Measurements from ENCODE around the gene UACA. TPM values are rescaled to one million over a fixed set of nuclear protein-coding genes. Genes with fewer than 3 reads are reported as not detected.
A peak's percentile ranks its signal among the peaks of the same experiment; 100 is the strongest.

The UACA gene
- total and polyA plus RNA-seq, 2 donors (not counting 3 experiments of a cell fraction or from before 2014, with no cell fraction given): 167 to 292 TPM

- no peak overlapping the region for H3K4me3 ChIP-seq (replicated peaks in 1 of 3; ENCODE audit: insufficient read depth in 1 of 3, low read depth in 1 of 3, low read length in 3 of 3)
- intact Hi-C loops (cut with micrococcal nuclease): loop anchor here (10.0 kb wide), 1 partner anchor 697 kb away; the partner anchor contains the start of gene TLE3
- peak overlapping the region; percentile 13 for H3K4me2 ChIP-seq (ENCODE audit: insufficient read depth, low read length)
- no peak overlapping the region for H3K9ac ChIP-seq (replicated peaks; ENCODE audit: extremely low read depth, insufficient read depth, low read length)
- no peaks in the 10 kb centered on the region for H3K79me2 ChIP-seq (ENCODE audit: control insufficient read depth, insufficient read depth, low read length)
- ChIA-PET POLR2A (no interaction called here), CTCF (interaction anchor here (0.8 to 1.1 kb wide), 3 partner anchors 20 to 83 kb away, joined by 3 to 11 read pairs (median 3); no protein-coding TSS in a partner anchor)
- H4K20me1 ChIP-seq (replicated peaks; ENCODE audit: control insufficient read depth, extremely low read depth, insufficient read depth, low read length): no peaks in the 10 kb centered on the region
- peaks cover 38% of the 10 kb centered on the region for H3K4me1 ChIP-seq (ENCODE audit: control insufficient read depth, extremely low read depth, insufficient read depth, low read length)
- H3K36me3 ChIP-seq (ENCODE audit: control insufficient read depth in 2 of 2, extremely low read depth in 1 of 2, insufficient read depth in 2 of 2, low read length in 2 of 2): no peaks in the 10 kb centered on the region
- H3K27ac ChIP-seq (ENCODE audit: insufficient read depth, low read depth, low read length): peak overlapping the region; percentile 50
- H3K9me3 ChIP-seq (replicated peaks; ENCODE audit: control insufficient read depth, insufficient read depth, low read length): no peaks in the 10 kb centered on the region
- FAIRE-seq (peak; percentile 81), DNase-seq (ENCODE audit: low read depth, low spot score) (peak; percentile 49)
- dilution Hi-C loops (cut with MboI; ENCODE audit: extremely low pct_ligation_motif_present, low sequenced_read_pairs): no loop called here
- no peaks in the 10 kb centered on the region for H3K9me1 ChIP-seq (replicated peaks; ENCODE audit: control insufficient read depth, extremely low read depth, insufficient read depth, low read length)
- H2AFZ ChIP-seq (ENCODE audit: low read depth, low read length): peak overlapping the region; percentile 70
- BruUV-seq (replicated peaks): no TSS peak
- no peak for TF ChIP-seq MYC (IDR thresholded peaks at IDR 0.05; ENCODE audit: low read depth, low read length)
- peak; percentile 82 for TF ChIP-seq FOS (IDR thresholded peaks at IDR 0.05; ENCODE audit: borderline replicate concordance, insufficient read depth, low read length)
- peak; percentile 33 for TF ChIP-seq POLR2AphosphoS5 (IDR thresholded peaks at IDR 0.05; ENCODE audit: insufficient read depth, low read depth, low read length)
- TF ChIP-seq GATA2 (IDR thresholded peaks at IDR 0.05; ENCODE audit: insufficient read depth, insufficient read length, low read depth, low read length): peak; percentile 94
- TF ChIP-seq JUN (IDR thresholded peaks at IDR 0.05; ENCODE audit: borderline replicate concordance, insufficient read depth, insufficient read length, low read depth): peak; percentile 48
- TF ChIP-seq POLR2A (IDR thresholded peaks at IDR 0.05; ENCODE audit: low read depth, low read length): no peak
- no peaks in the 10 kb centered on the region for H3K27me3 ChIP-seq (ENCODE audit: control insufficient read depth in 2 of 2, insufficient read depth in 2 of 2, low read length in 2 of 2)
These were observed 28.8 kb upstream of the UACA start for GRCh38 chr15:70792171-70792573.

GRCh38 chr15:70791259-70791658 lies 27.9 kb upstream of the UACA start:
- H3K9me1 ChIP-seq (replicated peaks; ENCODE audit: control insufficient read depth, extremely low read depth, insufficient read depth, low read length): no peaks in the 10 kb centered on the region
- no peak overlapping the region for H3K4me2 ChIP-seq (ENCODE audit: insufficient read depth, low read length)
- H3K9me3 ChIP-seq (replicated peaks; ENCODE audit: control insufficient read depth, insufficient read depth, low read length): no peaks in the 10 kb centered on the region
- dilution Hi-C loops (cut with MboI; ENCODE audit: extremely low pct_ligation_motif_present, low sequenced_read_pairs) (no loop called here), intact Hi-C loops (cut with micrococcal nuclease) (loop anchor here (10.0 kb wide), 1 partner anchor 696 kb away; the partner anchor contains the start of gene TLE3)
- H3K79me2 ChIP-seq (ENCODE audit: control insufficient read depth, insufficient read depth, low read length): no peaks in the 10 kb centered on the region
- no peaks in the 10 kb centered on the region for H4K20me1 ChIP-seq (replicated peaks; ENCODE audit: control insufficient read depth, extremely low read depth, insufficient read depth, low read length)
- POLR2A ChIA-PET: no interaction called here
- H3K36me3 ChIP-seq (ENCODE audit: control insufficient read depth in 2 of 2, extremely low read depth in 1 of 2, insufficient read depth in 2 of 2, low read length in 2 of 2): no peaks in the 10 kb centered on the region
- no peak overlapping the region for H2AFZ ChIP-seq (ENCODE audit: low read depth, low read length)
- FAIRE-seq (no peak), DNase-seq (ENCODE audit: low read depth, low spot score) (no peak)
- CTCF ChIA-PET: no interaction called here
- no peak overlapping the region for H3K4me3 ChIP-seq (replicated peaks in 1 of 3; ENCODE audit: insufficient read depth in 1 of 3, low read depth in 1 of 3, low read length in 3 of 3)
- H3K9ac ChIP-seq (replicated peaks; ENCODE audit: extremely low read depth, insufficient read depth, low read length): no peak overlapping the region
- no peak overlapping the region for H3K27ac ChIP-seq (ENCODE audit: insufficient read depth, low read depth, low read length)
- H3K27me3 ChIP-seq (ENCODE audit: control insufficient read depth in 2 of 2, insufficient read depth in 2 of 2, low read length in 2 of 2): no peaks in the 10 kb centered on the region
- BruUV-seq (replicated peaks): no TSS peak
- no peak for TF ChIP-seq FOS (IDR thresholded peaks at IDR 0.05; ENCODE audit: borderline replicate concordance, insufficient read depth, low read length)
- TF ChIP-seq EZH2 (IDR thresholded peaks at IDR 0.05; ENCODE audit: borderline replicate concordance, low read depth, low read length, severe bottlenecking): no peak
- no peak for TF ChIP-seq POLR2AphosphoS5 (IDR thresholded peaks at IDR 0.05; ENCODE audit: insufficient read depth, low read depth, low read length)
- no peak for TF ChIP-seq JUN (IDR thresholded peaks at IDR 0.05; ENCODE audit: borderline replicate concordance, insufficient read depth, insufficient read length, low read depth)
- no peak for TF ChIP-seq MYC (IDR thresholded peaks at IDR 0.05; ENCODE audit: low read depth, low read length)
- no peak for TF ChIP-seq POLR2A (IDR thresholded peaks at IDR 0.05; ENCODE audit: low read depth, low read length)
- no peak for TF ChIP-seq MAX (IDR thresholded peaks at IDR 0.05; ENCODE audit: insufficient read depth, insufficient read length)
- TF ChIP-seq GATA2 (IDR thresholded peaks at IDR 0.05; ENCODE audit: insufficient read depth, insufficient read length, low read depth, low read length): no peak
- TF ChIP-seq CTCF (IDR thresholded peaks at IDR 0.05; ENCODE audit: extremely low read depth in 1 of 2, insufficient read depth in 1 of 2, low read depth in 1 of 2, low read length in 2 of 2): no peak
- peaks cover 38% of the 10 kb centered on the region for H3K4me1 ChIP-seq (ENCODE audit: control insufficient read depth, extremely low read depth, insufficient read depth, low read length)
